AG09319 (cell line): ENCODE results near the gene STRA6.

Experiments used
- DNase-seq: peaks from one replicate; pipeline ENCODE4 v3.0.0-alpha.2; 2010; ENCODE audit warnings: low read depth; ENCODE audit errors: extremely low read depth
- CTCF ChIP-seq: IDR thresholded peaks from 2 replicates; pipeline ENCODE4 v1.5.1; 2011; ENCODE audit warnings: low read depth, mild to moderate bottlenecking, inconsistent platforms, low read length, moderate library complexity

STRA6 gene

GRCh38 chr15:74130849-74131627 lies 71.5 kb downstream of the STRA6 start:
- TF ChIP-seq CTCF = no peak
- no peak for DNase-seq

- TF ChIP-seq CTCF = no peak
- DNase-seq = no peak
These were observed 72.3 kb downstream of the STRA6 start, which contains the start of gene ISLR2 for GRCh38 chr15:74130155-74130848. TSS of gene ISLR2 (plus strand) at chr15:74130586. CDS start at chr15:74132755, 2,169 bp downstream.

DNA sequence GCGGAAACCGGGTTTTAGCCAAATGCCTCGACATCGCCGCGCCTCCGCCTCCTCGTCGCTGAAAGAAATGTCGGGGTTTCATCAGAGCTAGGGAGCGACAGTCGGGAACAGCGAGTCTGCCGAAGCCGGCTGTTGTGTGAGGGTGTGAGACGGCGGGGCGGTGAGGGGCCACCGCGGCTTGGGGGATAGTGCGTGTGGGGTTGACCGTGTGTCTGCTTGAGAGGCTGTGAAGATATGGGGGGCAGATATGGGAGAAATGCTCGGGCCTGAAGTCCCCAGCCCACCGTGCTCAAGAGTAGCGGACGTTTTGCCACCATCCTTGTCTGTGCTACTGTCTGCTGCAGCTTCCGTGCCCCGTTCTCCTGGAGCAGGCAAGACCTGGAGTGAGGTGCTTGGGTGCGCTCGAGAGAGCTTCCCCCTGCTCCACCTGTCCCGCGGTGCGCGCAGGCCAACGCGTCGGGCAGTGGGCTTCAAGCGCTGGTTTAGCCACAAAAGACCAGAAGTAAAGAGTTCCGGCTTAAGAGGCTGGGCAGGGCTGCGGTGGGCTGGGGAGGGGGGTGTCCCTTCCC lies 72.9 kb downstream of the STRA6 start:
- TF ChIP-seq CTCF = no peak
- DNase-seq = no peak
